Measurements from ENCODE around the gene LMO1.

Gene LMO1

GRCh38 chr11:8269636-8270035 lies 6.0 kb upstream of the LMO1 start:
- no peak for DNase-seq (ENCODE audit: low read depth, low spot score)
- Histone ChIP-seq H3K4me1 (ENCODE audit: insufficient read depth, insufficient read length) (peaks cover 15% of the 10 kb centered on the region), H3K9me3 (ENCODE audit: insufficient read depth, low read length) (no peaks in the 10 kb centered on the region; the same call in 1 of the 2 replicates), H3K27me3 (ENCODE audit: insufficient read depth, insufficient read length) (peaks cover 65% of the 10 kb centered on the region), H3K4me3 (ENCODE audit: insufficient read length, low read depth) (no peak overlapping the region), H3K9ac (ENCODE audit: insufficient read length, low read depth) (no peak overlapping the region), H3K36me3 (ENCODE audit: insufficient read depth, insufficient read length, low read length) (no peaks in the 10 kb centered on the region)
- TF ChIP-seq YY1 (IDR thresholded peaks at IDR 0.05; ENCODE audit: insufficient read depth, insufficient read length) (no peak), SUZ12 (IDR thresholded peaks at IDR 0.05; ENCODE audit: extremely low read depth, insufficient read depth, insufficient read length) (no peak), ZNF274 (IDR thresholded peaks at IDR 0.05; ENCODE audit: low read depth, low read length) (no peak)

- H3K27me3 ChIP-seq (ENCODE audit: insufficient read depth, insufficient read length) = peaks cover 72% of the 10 kb centered on the region
These were observed 5.1 kb upstream of the LMO1 start for GRCh38 chr11:8268530-8269400.

GRCh38 chr11:8267831-8268529 lies 4.3 kb upstream of the LMO1 start:
- Histone ChIP-seq H3K9ac (ENCODE audit: insufficient read length, low read depth) (peak overlapping the region; percentile 64), H3K4me3 (ENCODE audit: insufficient read length, low read depth) (peak overlapping the region; percentile 45)
- no peak for TF ChIP-seq SUZ12 (IDR thresholded peaks at IDR 0.05; ENCODE audit: extremely low read depth, insufficient read depth, insufficient read length)
- TF ChIP-seq ZNF274 (IDR thresholded peaks at IDR 0.05; ENCODE audit: low read depth, low read length) = no peak
- no peak for TF ChIP-seq YY1 (IDR thresholded peaks at IDR 0.05; ENCODE audit: insufficient read depth, insufficient read length)

More at GRCh38 chr11:8268530-8269400, 5.1 kb upstream of the LMO1 start:
- DNase-seq (ENCODE audit: low read depth, low spot score) = no peak
- Histone ChIP-seq H3K9me3 (ENCODE audit: insufficient read depth, low read length) (no peaks in the 10 kb centered on the region; the same call in 1 of the 2 replicates), H3K9ac (ENCODE audit: insufficient read length, low read depth) (peak overlapping the region; percentile 64), H3K4me3 (ENCODE audit: insufficient read length, low read depth) (peak overlapping the region; percentile 45), H3K4me1 (ENCODE audit: insufficient read depth, insufficient read length) (peaks cover 15% of the 10 kb centered on the region), H3K36me3 (ENCODE audit: insufficient read depth, insufficient read length, low read length) (no peaks in the 10 kb centered on the region)
- TF ChIP-seq ZNF274 (IDR thresholded peaks at IDR 0.05; ENCODE audit: low read depth, low read length) (no peak), SUZ12 (IDR thresholded peaks at IDR 0.05; ENCODE audit: extremely low read depth, insufficient read depth, insufficient read length) (peak; percentile 89)

GRCh38 chr11:8267280-8267679 lies 3.6 kb upstream of the LMO1 start:
- peaks cover 18% of the 10 kb centered on the region for H3K4me1 ChIP-seq (ENCODE audit: insufficient read depth, insufficient read length)
- DNase-seq (ENCODE audit: low read depth, low spot score) = no peak
- TF ChIP-seq SUZ12 (IDR thresholded peaks at IDR 0.05; ENCODE audit: extremely low read depth, insufficient read depth, insufficient read length) = no peak
- no peak for TF ChIP-seq ZNF274 (IDR thresholded peaks at IDR 0.05; ENCODE audit: low read depth, low read length)
- no peak for TF ChIP-seq YY1 (IDR thresholded peaks at IDR 0.05; ENCODE audit: insufficient read depth, insufficient read length)
- H3K9ac ChIP-seq (ENCODE audit: insufficient read length, low read depth) = no peak overlapping the region
- no peaks in the 10 kb centered on the region; the same call in 1 of the 2 replicates for H3K9me3 ChIP-seq (ENCODE audit: insufficient read depth, low read length)
- H3K4me3 ChIP-seq (ENCODE audit: insufficient read length, low read depth) = no peak overlapping the region
- no peaks in the 10 kb centered on the region for H3K36me3 ChIP-seq (ENCODE audit: insufficient read depth, insufficient read length, low read length)
- peaks cover 76% of the 10 kb centered on the region for H3K27me3 ChIP-seq (ENCODE audit: insufficient read depth, insufficient read length)

More at GRCh38 chr11:8267831-8268529, 4.3 kb upstream of the LMO1 start:
- Histone ChIP-seq H3K36me3 (ENCODE audit: insufficient read depth, insufficient read length, low read length) (no peaks in the 10 kb centered on the region), H3K27me3 (ENCODE audit: insufficient read depth, insufficient read length) (peaks cover 72% of the 10 kb centered on the region), H3K4me1 (ENCODE audit: insufficient read depth, insufficient read length) (peaks cover 15% of the 10 kb centered on the region), H3K9me3 (ENCODE audit: insufficient read depth, low read length) (no peaks in the 10 kb centered on the region; the same call in 1 of the 2 replicates)
- no peak for DNase-seq (ENCODE audit: low read depth, low spot score)

- H3K4me3 ChIP-seq (ENCODE audit: insufficient read length, low read depth) = no peak overlapping the region
- no peaks in the 10 kb centered on the region for H3K36me3 ChIP-seq (ENCODE audit: insufficient read depth, insufficient read length, low read length)
- DNase-seq (ENCODE audit: low read depth, low spot score) = no peak
- TF ChIP-seq YY1 (IDR thresholded peaks at IDR 0.05; ENCODE audit: insufficient read depth, insufficient read length) (no peak), SUZ12 (IDR thresholded peaks at IDR 0.05; ENCODE audit: extremely low read depth, insufficient read depth, insufficient read length) (no peak), ZNF274 (IDR thresholded peaks at IDR 0.05; ENCODE audit: low read depth, low read length) (no peak)
- H3K27me3 ChIP-seq (ENCODE audit: insufficient read depth, insufficient read length) = peaks cover 83% of the 10 kb centered on the region
- H3K9me3 ChIP-seq (ENCODE audit: insufficient read depth, low read length) = no peaks in the 10 kb centered on the region; the same call in 1 of the 2 replicates
- peaks cover 18% of the 10 kb centered on the region for H3K4me1 ChIP-seq (ENCODE audit: insufficient read depth, insufficient read length)
- H3K9ac ChIP-seq (ENCODE audit: insufficient read length, low read depth) = no peak overlapping the region
These were observed 2.9 kb upstream of the LMO1 start for GRCh38 chr11:8266246-8267241.

- no peaks in the 10 kb centered on the region; the same call in 1 of the 2 replicates for H3K9me3 ChIP-seq (ENCODE audit: insufficient read depth, low read length)
- TF ChIP-seq ZNF274 (IDR thresholded peaks at IDR 0.05; ENCODE audit: low read depth, low read length) (no peak), YY1 (IDR thresholded peaks at IDR 0.05; ENCODE audit: insufficient read depth, insufficient read length) (no peak), SUZ12 (IDR thresholded peaks at IDR 0.05; ENCODE audit: extremely low read depth, insufficient read depth, insufficient read length) (no peak)
- no peak overlapping the region for H3K9ac ChIP-seq (ENCODE audit: insufficient read length, low read depth)
- no peak for DNase-seq (ENCODE audit: low read depth, low spot score)
- H3K4me3 ChIP-seq (ENCODE audit: insufficient read length, low read depth) = no peak overlapping the region
- H3K36me3 ChIP-seq (ENCODE audit: insufficient read depth, insufficient read length, low read length) = no peaks in the 10 kb centered on the region
- peaks cover 18% of the 10 kb centered on the region for H3K4me1 ChIP-seq (ENCODE audit: insufficient read depth, insufficient read length)
- H3K27me3 ChIP-seq (ENCODE audit: insufficient read depth, insufficient read length) = peaks cover 83% of the 10 kb centered on the region
These were observed 2.1 kb upstream of the LMO1 start for GRCh38 chr11:8265681-8266241.

Measured in NT2/D1 (cell line).